ENCODE measurements around the gene ADGRV1.
"Not testable (repeated sequence)": the region's sequence is repeated elsewhere in the genome, so short reads cannot be mapped to it uniquely, and the experiment has no call there.

- TF ChIP-seq POLR2AphosphoS5, CTCF (IDR thresholded peaks at IDR 0.05): not testable (repeated sequence)
These were observed 454.3 kb downstream of the ADGRV1 start for GRCh38 chr5:91012867-91013266.
